PC-9 (cell line): ENCODE data around the gene KIFC3. TPM values are rescaled to one million over a fixed set of nuclear protein-coding genes. Genes with fewer than 3 reads are reported as not detected.

Experiments used
- BruUV-seq: library from RNA; stranded (reverse); fragments of 400-500 nt; replicated peaks from 2 replicates; lab custom pipeline; 2021; lab: Mats Ljungman, UMichigan
- CTCF ChIA-PET: fragments of 300-600 bp; sonication (Branson Sonifier 250); formaldehyde crosslinking; loops from one replicate; lab custom pipeline; 2022; ENCODE audit warnings: antibody characterized with exemption; lab: Charles Lee
- POLR2A ChIA-PET: fragments of 300-600 bp; sonication (Branson Sonifier 250); formaldehyde crosslinking; loops from one replicate; lab custom pipeline; 2022; ENCODE audit warnings: antibody characterized with exemption; ENCODE audit not compliant: unreplicated experiment; lab: Charles Lee
- DNase-seq, 2 experiments: peaks; one replicate each; pipeline versions ENCODE4 v3.0.0 to v3.0.0-alpha.2; 2015 to 2022; ENCODE audit warnings: mixed read lengths in 1 of 2
- H2AFZ ChIP-seq: fragments of 200-600 bp; sonication (generic); 2 replicates; pipeline ENCODE4 v1.8.1; 2017; ENCODE audit warnings: antibody characterized with exemption
- H3F3A ChIP-seq: fragments of 200-600 bp; sonication (generic); 2 replicates; pipeline ENCODE4 v1.8.1; 2017; ENCODE audit warnings: antibody characterized with exemption, mild to moderate bottlenecking, low read depth; ENCODE audit not compliant: insufficient read depth
- H3K27ac ChIP-seq: fragments of 200-600 bp; sonication (generic); 2 replicates; pipeline ENCODE4 v1.6.1; 2016; ENCODE audit warnings: mixed run types
- H3K27me3 ChIP-seq: fragments of 200-600 bp; sonication (generic); 2 replicates; pipeline ENCODE4 v1.6.1; 2016; ENCODE audit warnings: low read depth, mixed run types; ENCODE audit not compliant: insufficient read depth
- H3K36me3 ChIP-seq: fragments of 200-600 bp; sonication (generic); 2 replicates; pipeline ENCODE4 v1.6.1; 2016; ENCODE audit warnings: low read depth, mixed run types
- H3K4me1 ChIP-seq: fragments of 200-600 bp; sonication (generic); replicated peaks from 2 replicates; pipeline ENCODE4 v1.6.1; 2016; ENCODE audit warnings: mixed run types; ENCODE audit not compliant: insufficient read depth
- H3K4me2 ChIP-seq: fragments of 200-600 bp; sonication (generic); 2 replicates; pipeline ENCODE4 v1.6.1; 2017; ENCODE audit warnings: mixed run types
- H3K4me3 ChIP-seq: fragments of 200-600 bp; sonication (generic); 2 replicates; pipeline ENCODE4 v1.6.1; 2016; ENCODE audit warnings: mixed run types
- H3K79me2 ChIP-seq: fragments of 200-600 bp; sonication (generic); 2 replicates; pipeline ENCODE4 v1.6.1; 2017; ENCODE audit warnings: low read depth, mixed run types
- H3K9me2 ChIP-seq: fragments of 200-600 bp; sonication (generic); 2 replicates; pipeline ENCODE4 v1.8.1; 2017; ENCODE audit warnings: mild to moderate bottlenecking; ENCODE audit not compliant: insufficient read depth
- H3K9me3 ChIP-seq: fragments of 200-600 bp; sonication (generic); 2 replicates; pipeline ENCODE4 v1.8.1; 2016; ENCODE audit warnings: low read depth; ENCODE audit not compliant: insufficient read depth
- H4K20me1 ChIP-seq: fragments of 200-600 bp; sonication (generic); 2 replicates; pipeline ENCODE4 v1.8.1; 2017; ENCODE audit not compliant: insufficient read depth
- EZH2 ChIP-seq: fragments of 200-600 bp; sonication (generic); IDR thresholded peaks from 2 replicates; pipeline ENCODE4 v1.8.0; 2017; ENCODE audit warnings: antibody characterized with exemption, low read depth
- intact Hi-C: fragments of 100-400 bp; cut with micrococcal nuclease; formaldehyde crosslinking; loops from one replicate; pipeline ENCODE4 v1.10.0; 2022; ENCODE audit not compliant: unreplicated experiment
- total RNA-seq: library from RNA; stranded (reverse); gene quantifications from 2 replicates; pipeline ENCODE4 v1.2.3, GENCODE V29; 2021
- TF ChIP-seq, protein P1 (sequence below): fragments of 200-600 bp; sonication (generic); conservative IDR thresholded peaks from 2 replicates; pipeline ENCODE4 v1.6.1; 2017; ENCODE audit warnings: mixed run types, antibody characterized with exemption, mild to moderate bottlenecking, moderate library complexity

The KIFC3 gene
- total RNA-seq, 1 experiment from 2014 or later: 52.5 TPM

DNA sequence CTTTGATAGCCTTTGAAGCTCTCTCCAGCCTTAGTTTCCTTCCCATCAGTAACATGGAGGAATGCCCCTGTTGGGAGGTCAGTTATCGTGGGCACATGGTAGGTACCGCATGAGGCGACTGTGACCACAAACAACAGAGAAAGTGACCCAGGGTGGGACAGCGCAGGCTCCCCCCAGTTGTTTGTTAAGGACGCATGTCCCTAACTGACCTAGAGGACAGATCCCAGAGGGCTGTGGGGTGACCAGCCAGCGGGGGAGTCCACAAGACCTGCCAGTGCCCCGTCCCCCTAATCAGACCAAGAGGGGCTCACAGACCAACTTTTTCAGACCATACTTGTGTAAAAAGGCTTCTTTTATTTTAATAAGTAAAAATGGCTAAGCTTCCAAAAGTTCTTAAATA is 44.4 kb downstream of the KIFC3 start:
- H3K9me3 ChIP-seq: no peaks in the 10 kb centered on the region
- H3K36me3 ChIP-seq: no peaks in the 10 kb centered on the region
- no peak overlapping the region for H2AFZ ChIP-seq
- no peaks in the 10 kb centered on the region for H3K27me3 ChIP-seq
- H3K9me2 ChIP-seq: no peaks in the 10 kb centered on the region
- ChIA-PET POLR2A (interaction anchor here (0.6 kb wide), 1 partner anchor 195 kb away, joined by 4 read pairs; no protein-coding TSS in a partner anchor), CTCF (interaction anchor here (0.6 to 0.9 kb wide), 2 partner anchors 31 to 105 kb away, joined by 3 read pairs; no protein-coding TSS in a partner anchor)
- no peak overlapping the region for H3K4me2 ChIP-seq
- H3K27ac ChIP-seq: no peak overlapping the region
- TF ChIP-seq, protein P1, sequence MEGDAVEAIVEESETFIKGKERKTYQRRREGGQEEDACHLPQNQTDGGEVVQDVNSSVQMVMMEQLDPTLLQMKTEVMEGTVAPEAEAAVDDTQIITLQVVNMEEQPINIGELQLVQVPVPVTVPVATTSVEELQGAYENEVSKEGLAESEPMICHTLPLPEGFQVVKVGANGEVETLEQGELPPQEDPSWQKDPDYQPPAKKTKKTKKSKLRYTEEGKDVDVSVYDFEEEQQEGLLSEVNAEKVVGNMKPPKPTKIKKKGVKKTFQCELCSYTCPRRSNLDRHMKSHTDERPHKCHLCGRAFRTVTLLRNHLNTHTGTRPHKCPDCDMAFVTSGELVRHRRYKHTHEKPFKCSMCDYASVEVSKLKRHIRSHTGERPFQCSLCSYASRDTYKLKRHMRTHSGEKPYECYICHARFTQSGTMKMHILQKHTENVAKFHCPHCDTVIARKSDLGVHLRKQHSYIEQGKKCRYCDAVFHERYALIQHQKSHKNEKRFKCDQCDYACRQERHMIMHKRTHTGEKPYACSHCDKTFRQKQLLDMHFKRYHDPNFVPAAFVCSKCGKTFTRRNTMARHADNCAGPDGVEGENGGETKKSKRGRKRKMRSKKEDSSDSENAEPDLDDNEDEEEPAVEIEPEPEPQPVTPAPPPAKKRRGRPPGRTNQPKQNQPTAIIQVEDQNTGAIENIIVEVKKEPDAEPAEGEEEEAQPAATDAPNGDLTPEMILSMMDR: no peak
- TF ChIP-seq EZH2: no peak
- intact Hi-C loops: loop anchor here (1.0 to 2.0 kb wide), 4 partner anchors 105 to 247 kb away; partner anchors contain the start of genes USB1 and ZNF319
- H4K20me1 ChIP-seq: peaks cover 5% of the 10 kb centered on the region; the same call in 1 of the 2 replicates
- H3F3A ChIP-seq: peaks cover 9% of the 10 kb centered on the region; the same call in 1 of the 2 replicates
- no peak overlapping the region for H3K4me3 ChIP-seq
- BruUV-seq: no TSS peak
- no peak for DNase-seq
- no peaks in the 10 kb centered on the region for H3K79me2 ChIP-seq
- peaks cover 21% of the 10 kb centered on the region for H3K4me1 ChIP-seq

DNA sequence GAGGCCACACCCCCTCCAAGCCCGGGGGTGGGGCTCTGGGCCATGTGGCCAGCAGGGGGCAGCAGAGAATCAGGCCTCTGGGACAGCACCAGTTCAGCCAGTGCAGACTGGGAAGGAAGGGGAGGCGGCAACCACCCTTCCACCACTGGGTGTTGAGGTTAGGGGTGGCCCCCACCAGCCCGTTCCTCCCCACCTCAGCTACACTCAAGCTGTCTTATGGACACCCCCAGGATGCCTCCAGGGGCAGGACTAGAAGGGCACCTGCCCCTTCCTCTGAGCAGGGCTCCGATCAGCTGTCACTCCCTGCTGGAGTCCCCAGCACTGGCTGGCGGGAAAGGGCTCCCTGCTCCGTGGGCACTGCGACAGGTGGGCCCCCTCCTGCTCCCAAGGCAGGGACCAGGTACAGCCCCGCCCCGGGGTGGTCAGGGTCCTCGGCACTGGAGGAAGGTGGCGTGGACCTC is 44.9 kb downstream of the KIFC3 start:
- H4K20me1 ChIP-seq: peaks cover 5% of the 10 kb centered on the region; the same call in 1 of the 2 replicates
- H3K27me3 ChIP-seq: no peaks in the 10 kb centered on the region
- no peak overlapping the region for H3K4me2 ChIP-seq
- no peaks in the 10 kb centered on the region for H3K36me3 ChIP-seq
- H2AFZ ChIP-seq: no peak overlapping the region
- TF ChIP-seq, protein P1: peak; percentile 96
- TF ChIP-seq EZH2: no peak
- no peak overlapping the region for H3K4me3 ChIP-seq
- no peaks in the 10 kb centered on the region for H3K79me2 ChIP-seq
- peak; percentile 59 to 91 for DNase-seq
- no peaks in the 10 kb centered on the region for H3K9me3 ChIP-seq
- no TSS peak for BruUV-seq
- H3K9me2 ChIP-seq: no peaks in the 10 kb centered on the region
- ChIA-PET CTCF (interaction anchor here (0.6 to 0.9 kb wide), 2 partner anchors 31 to 106 kb away, joined by 3 read pairs; no protein-coding TSS in a partner anchor), POLR2A (interaction anchor here (0.6 kb wide), 1 partner anchor 196 kb away, joined by 4 read pairs; no protein-coding TSS in a partner anchor)
- peaks cover 21% of the 10 kb centered on the region for H3K4me1 ChIP-seq
- H3F3A ChIP-seq: peaks cover 9% of the 10 kb centered on the region; the same call in 1 of the 2 replicates
- intact Hi-C loops: loop anchor here (1.0 to 2.0 kb wide), 4 partner anchors 106 to 248 kb away; partner anchors contain the start of genes USB1 and ZNF319
- no peak overlapping the region for H3K27ac ChIP-seq

DNA sequence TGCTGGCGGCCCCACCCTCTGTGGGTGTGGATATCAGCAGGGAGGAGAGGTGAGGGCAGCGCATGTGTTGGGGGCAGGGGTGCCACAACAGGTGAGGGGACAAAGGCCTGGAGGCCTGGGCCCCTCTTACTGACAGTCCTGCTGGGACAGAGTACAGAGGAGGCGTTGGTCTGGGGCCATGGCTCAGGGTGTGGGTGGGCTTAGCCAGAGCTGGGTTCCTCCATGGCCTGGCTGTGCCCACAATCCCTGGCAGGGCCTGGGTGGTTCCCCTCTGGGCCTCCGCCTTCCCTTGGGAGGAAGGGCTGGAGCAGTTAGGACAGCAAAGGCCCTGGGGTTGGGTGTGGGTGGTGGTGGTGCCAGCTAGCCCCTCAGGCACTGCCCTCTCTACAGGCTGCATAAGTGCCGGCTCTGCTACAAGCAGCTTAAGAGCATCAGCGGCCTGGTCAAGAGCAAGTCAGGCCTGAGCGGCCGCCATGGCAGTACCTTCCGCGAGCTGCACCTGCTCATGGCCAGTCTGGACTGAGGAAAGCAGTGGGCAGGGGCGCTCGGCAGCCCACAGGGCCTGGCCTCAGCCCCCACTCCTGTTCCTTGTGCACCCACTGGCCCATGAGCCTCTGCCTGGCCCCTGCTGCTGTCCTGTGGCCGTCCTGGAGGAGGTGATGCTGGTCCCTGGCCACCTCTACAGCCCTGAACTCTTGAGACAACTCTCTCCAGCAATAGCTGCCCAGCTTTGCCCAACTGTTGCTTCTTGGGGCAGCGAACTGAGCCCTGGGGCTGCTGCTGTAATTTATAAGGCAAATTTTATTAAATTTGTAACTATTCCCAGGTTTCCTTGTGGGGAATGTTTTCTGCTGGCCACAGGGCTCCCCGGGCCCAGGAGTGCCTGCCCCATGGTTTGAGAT is 45.6 kb downstream of the KIFC3 start:
- no peaks in the 10 kb centered on the region for H3K36me3 ChIP-seq
- no peaks in the 10 kb centered on the region for H3K27me3 ChIP-seq
- TF ChIP-seq EZH2: no peak
- TF ChIP-seq, protein P1: no peak
- no peak overlapping the region for H3K4me3 ChIP-seq
- no peak overlapping the region for H2AFZ ChIP-seq
- H3K79me2 ChIP-seq: no peaks in the 10 kb centered on the region
- DNase-seq: no peak
- H4K20me1 ChIP-seq: peaks cover 5% of the 10 kb centered on the region; the same call in 1 of the 2 replicates
- no peak overlapping the region for H3K4me2 ChIP-seq
- CTCF ChIA-PET: no interaction called here
- no peaks in the 10 kb centered on the region for H3K9me3 ChIP-seq
- peaks cover 9% of the 10 kb centered on the region; the same call in 1 of the 2 replicates for H3F3A ChIP-seq
- no peak overlapping the region for H3K27ac ChIP-seq
- no TSS peak for BruUV-seq
- intact Hi-C loops: loop anchor here (1.0 to 2.0 kb wide), 4 partner anchors 107 to 249 kb away; partner anchors contain the start of genes USB1 and ZNF319
- H3K9me2 ChIP-seq: no peaks in the 10 kb centered on the region
- H3K4me1 ChIP-seq: peaks cover 21% of the 10 kb centered on the region
- POLR2A ChIA-PET: no interaction called here
